Stimulated activated naive CD8-positive, alpha-beta T cell treated with anti-CD3 and anti-CD28 coated beads, Interleukin-15, amount 100 ng/mL, for 72 hours (primary cell): ENCODE data around the gene SF1.
A peak's percentile ranks its signal among the peaks of the same experiment; 100 is the strongest.

ENCODE experiments used
- ATAC-seq: fragments of 150-1000 bp; cut with Tn5 transposase; 2 replicates; pipeline ENCODE4 v1.10.0; 2021; ENCODE audit warnings: mild to moderate bottlenecking, moderate library complexity
- DNase-seq, 2 donors: peaks; one replicate each; pipeline ENCODE4 v3.0.0; 2021 to 2022
- H3K27ac Mint-ChIP-seq, 2 donors: one replicate each; pipeline ENCODE4 v1.8.0; 2022; ENCODE audit warnings: mild to moderate bottlenecking in 2 of 2, mixed read lengths in 2 of 2, moderate library complexity in 2 of 2
- H3K27me3 Mint-ChIP-seq: one replicate; pipeline ENCODE4 v1.8.0; 2022; ENCODE audit warnings: mixed read lengths
- H3K4me1 Mint-ChIP-seq: one replicate; pipeline ENCODE4 v1.8.0; 2022; ENCODE audit warnings: mild to moderate bottlenecking, mixed read lengths
- H3K4me3 Mint-ChIP-seq, 2 donors: one replicate each; pipeline ENCODE4 v1.8.0; 2022; ENCODE audit warnings: mild to moderate bottlenecking in 2 of 2, mixed read lengths in 2 of 2, moderate library complexity in 1 of 2
- H3K9me3 Mint-ChIP-seq, 2 donors: one replicate each; pipeline ENCODE4 v1.8.0; 2022; ENCODE audit warnings: mixed read lengths in 2 of 2

Gene SF1

GRCh38 chr11:64803846-64804345 lies 25.6 kb upstream of the SF1 start:
- no peaks in the 10 kb centered on the region for H3K27me3 Mint-ChIP-seq
- DNase-seq (no peak), ATAC-seq (no peak)
- H3K9me3 Mint-ChIP-seq = no peaks in the 10 kb centered on the region
- peak overlapping the region; percentile 90 for H3K4me3 Mint-ChIP-seq
- peaks cover 75% of the 10 kb centered on the region for H3K4me1 Mint-ChIP-seq
- peak overlapping the region; percentile 95 to 97 for H3K27ac Mint-ChIP-seq

DNA sequence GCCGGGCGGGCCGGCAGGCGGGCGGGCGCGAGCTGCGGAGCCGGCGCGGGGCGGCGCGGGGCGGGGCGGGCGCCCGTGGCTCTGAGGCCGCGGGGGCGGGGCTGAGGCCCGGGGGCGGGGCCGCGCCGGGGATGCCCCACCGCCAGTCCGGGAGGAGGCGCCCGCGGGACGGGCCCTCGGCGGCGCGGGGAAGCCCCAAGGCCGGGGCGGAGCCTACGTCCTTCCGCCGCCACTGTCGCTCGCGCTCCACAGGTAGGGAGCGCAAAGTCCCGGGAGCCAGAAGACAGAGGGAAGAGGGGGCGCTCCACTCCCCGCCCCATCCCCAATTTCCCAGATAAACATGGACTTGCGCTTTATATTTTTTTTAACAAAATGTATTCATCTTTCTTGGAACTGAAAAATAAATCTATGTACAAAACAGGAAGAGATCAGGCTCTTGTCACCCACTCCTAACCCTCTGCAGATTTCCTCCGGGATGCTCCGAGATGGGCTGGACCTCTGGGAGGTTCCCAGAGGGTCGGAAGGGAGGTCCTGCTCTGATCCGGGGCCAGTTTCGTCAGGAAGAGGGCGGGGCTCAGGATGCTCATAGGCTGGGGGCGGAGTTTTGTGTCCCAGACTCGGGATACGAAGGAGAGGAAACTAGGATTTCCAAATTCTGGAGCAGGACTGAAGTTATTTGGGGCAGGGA lies 25.0 kb upstream of the SF1 start, which contains the start of gene MAP4K2:
Gene MAP4K2 (minus strand): TSS at position 57 of the 688 bp plus-strand sequence. CDS start 65 bp downstream, outside the sequence.
- peak within 1 kb of the TSS; percentile 90 for H3K4me3 Mint-ChIP-seq
- peak within 1 kb of the TSS; percentile 95 to 97 for H3K27ac Mint-ChIP-seq
- ATAC-seq (peak; percentile 86), DNase-seq (peak; percentile 86)
- H3K27me3 Mint-ChIP-seq = no peaks in the 10 kb centered on the region
- peaks cover 74% of the 10 kb centered on the region for H3K4me1 Mint-ChIP-seq
- no peaks in the 10 kb centered on the region for H3K9me3 Mint-ChIP-seq

DNA sequence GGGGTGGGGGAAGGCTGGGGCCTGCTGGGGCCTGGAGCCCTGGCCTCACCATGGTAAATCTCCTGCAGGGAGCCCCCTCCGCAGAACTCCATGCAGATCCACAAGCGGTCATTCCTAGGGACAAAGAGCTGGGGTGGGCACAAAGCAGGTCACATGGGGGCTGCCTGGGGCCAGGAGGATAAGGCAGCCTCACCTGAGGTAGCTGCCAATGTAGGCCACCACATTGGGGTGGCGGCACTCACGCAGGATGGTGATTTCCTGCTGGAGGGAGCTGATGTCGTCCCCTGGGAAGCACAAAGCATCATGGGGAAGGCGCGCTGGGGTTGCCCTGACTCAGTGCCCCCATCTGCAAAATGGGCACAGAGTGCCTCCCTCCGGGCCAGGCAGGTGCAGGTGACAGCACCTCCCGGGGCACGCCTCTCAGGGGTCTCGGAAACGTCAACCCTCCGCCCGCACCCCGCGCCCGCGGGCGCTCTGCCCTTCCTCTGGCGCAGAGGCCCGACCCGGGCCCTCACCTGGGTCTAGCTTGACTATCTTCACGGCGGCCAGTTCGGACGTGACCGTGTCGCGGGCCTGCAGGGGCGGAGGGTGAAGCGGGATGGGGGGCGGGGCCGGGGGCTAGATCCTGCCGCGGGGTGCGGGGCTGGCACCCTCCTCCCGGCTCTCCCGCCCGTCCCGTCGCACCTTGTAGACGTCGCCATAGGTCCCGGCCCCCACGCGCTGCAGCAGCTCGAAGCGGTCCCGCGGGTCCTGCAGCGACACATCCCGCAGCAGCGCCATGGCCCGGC lies 24.2 kb upstream of the SF1 start:
- Mint-ChIP-seq H3K27me3 (no peaks in the 10 kb centered on the region), H3K9me3 (no peaks in the 10 kb centered on the region), H3K27ac (peak overlapping the region; percentile 84 to 91), H3K4me1 (peaks cover 67% of the 10 kb centered on the region), H3K4me3 (peak overlapping the region; percentile 79 to 87)
- DNase-seq (peak in 1 of 2 donors; percentile 54), ATAC-seq (peak; percentile 59)

DNA sequence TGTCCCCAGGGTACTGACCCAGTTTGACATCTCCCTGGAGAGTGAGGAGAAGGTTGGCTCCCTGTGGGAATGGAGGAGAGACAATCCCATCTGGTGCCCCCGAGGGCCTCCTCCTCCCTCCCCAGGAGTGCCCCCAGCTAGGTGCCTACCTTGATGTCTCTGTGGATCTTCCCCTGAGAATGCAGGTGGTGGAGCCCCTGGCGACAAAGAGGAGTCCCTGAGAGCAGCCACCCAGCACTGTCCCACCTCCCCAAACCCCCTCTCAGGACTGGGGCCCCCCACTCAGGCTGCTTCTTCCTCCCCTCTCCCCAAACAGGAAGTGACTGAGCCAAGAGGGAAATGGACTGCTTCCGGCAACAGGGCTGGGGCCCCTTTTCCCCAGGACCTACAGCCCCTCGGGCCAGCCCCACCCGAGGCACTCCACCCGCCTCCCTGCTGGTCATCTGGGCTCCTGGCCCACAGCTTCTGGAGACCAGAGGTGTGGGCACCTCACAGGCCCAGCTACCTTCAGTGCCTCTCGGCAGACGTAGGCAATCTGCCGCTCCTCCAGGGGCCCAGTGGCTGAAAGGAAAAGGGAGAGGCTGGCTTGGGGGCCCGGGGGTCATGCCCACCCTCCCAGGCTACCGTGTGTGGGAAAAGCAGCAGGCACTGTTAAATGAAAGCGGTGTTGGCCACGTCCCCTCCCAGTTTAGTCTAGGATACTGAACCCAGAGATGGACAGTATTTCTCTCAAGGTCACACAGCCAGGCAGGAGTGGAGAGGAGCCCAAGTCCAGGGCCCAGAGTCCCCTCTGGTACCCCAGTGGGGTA lies 23.4 kb upstream of the SF1 start:
- Mint-ChIP-seq H3K27ac (peak overlapping the region; percentile 84 to 91), H3K4me1 (peaks cover 65% of the 10 kb centered on the region), H3K4me3 (peak overlapping the region; percentile 79 to 87), H3K9me3 (no peaks in the 10 kb centered on the region), H3K27me3 (no peaks in the 10 kb centered on the region)
- ATAC-seq (no peak), DNase-seq (no peak)

- Mint-ChIP-seq H3K9me3 (no peaks in the 10 kb centered on the region), H3K27ac (peak overlapping the region; percentile 80 to 84), H3K4me3 (peak overlapping the region; percentile 79 to 87), H3K4me1 (peaks cover 65% of the 10 kb centered on the region), H3K27me3 (no peaks in the 10 kb centered on the region)
- DNase-seq = no peak
- no peak for ATAC-seq
Observed at GRCh38 chr11:64801158-64801464, 22.8 kb upstream of the SF1 start.

DNA sequence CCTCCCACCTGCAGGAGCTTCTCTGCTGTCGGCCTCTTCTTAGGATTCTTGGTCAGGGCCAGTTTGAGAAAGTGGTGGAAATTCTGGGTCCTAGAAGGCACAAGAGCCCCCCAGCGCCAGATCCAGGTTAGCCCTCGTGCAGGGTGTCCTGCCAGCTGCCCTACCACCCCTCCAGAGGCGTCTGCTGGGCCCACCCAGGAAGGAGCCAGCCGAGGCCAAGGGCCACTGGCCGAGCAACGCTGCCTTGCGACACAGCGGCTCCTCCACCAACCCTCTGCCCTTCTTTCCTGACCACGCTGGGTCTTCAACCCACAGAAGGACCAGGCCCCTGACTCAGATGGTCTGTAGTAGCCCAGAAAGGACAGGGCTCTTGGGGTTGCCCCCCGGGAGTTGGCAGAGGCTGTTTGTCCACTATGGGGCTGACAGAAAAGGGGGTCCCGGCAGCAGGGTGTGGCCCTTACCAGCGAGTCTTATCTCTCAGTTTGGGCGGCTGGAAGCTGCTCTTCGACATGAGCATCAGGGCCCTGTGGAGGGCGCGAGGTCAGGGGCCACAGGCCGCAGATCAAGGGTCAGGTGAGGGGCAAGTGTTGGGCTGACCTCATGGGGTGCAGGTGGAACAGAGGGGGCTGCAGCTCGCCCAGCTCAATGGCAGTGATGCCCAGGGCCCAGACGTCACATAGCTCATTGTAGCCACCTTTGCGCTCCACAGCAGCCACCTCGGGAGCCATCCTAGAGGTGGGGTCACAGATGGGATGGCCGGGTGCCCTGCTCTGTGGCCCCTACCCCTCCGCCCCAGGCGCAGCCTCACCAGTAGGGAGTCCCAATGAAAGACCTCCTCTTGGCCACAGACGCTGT lies 22.2 kb upstream of the SF1 start:
- ATAC-seq (no peak), DNase-seq (no peak)
- Mint-ChIP-seq H3K27me3 (no peaks in the 10 kb centered on the region), H3K4me1 (peaks cover 66% of the 10 kb centered on the region), H3K9me3 (no peaks in the 10 kb centered on the region), H3K27ac (peak overlapping the region; percentile 33 to 80), H3K4me3 (peak overlapping the region in 1 of 2 donors; percentile 87)

- H3K4me3 Mint-ChIP-seq = no peak overlapping the region
- H3K9me3 Mint-ChIP-seq = no peaks in the 10 kb centered on the region
- no peak for DNase-seq
- ATAC-seq = no peak
- peaks cover 72% of the 10 kb centered on the region for H3K4me1 Mint-ChIP-seq
- H3K27me3 Mint-ChIP-seq = no peaks in the 10 kb centered on the region
- peak overlapping the region in 1 of 2 donors; percentile 52 for H3K27ac Mint-ChIP-seq
Observed at GRCh38 chr11:64799623-64800302, 21.4 kb upstream of the SF1 start.

GRCh38 chr11:64799256-64799622 lies 20.9 kb upstream of the SF1 start:
- no peak for ATAC-seq
- Mint-ChIP-seq H3K4me1 (peaks cover 75% of the 10 kb centered on the region), H3K27me3 (no peaks in the 10 kb centered on the region), H3K4me3 (no peak overlapping the region), H3K9me3 (no peaks in the 10 kb centered on the region), H3K27ac (no peak overlapping the region)
- DNase-seq = no peak

DNA sequence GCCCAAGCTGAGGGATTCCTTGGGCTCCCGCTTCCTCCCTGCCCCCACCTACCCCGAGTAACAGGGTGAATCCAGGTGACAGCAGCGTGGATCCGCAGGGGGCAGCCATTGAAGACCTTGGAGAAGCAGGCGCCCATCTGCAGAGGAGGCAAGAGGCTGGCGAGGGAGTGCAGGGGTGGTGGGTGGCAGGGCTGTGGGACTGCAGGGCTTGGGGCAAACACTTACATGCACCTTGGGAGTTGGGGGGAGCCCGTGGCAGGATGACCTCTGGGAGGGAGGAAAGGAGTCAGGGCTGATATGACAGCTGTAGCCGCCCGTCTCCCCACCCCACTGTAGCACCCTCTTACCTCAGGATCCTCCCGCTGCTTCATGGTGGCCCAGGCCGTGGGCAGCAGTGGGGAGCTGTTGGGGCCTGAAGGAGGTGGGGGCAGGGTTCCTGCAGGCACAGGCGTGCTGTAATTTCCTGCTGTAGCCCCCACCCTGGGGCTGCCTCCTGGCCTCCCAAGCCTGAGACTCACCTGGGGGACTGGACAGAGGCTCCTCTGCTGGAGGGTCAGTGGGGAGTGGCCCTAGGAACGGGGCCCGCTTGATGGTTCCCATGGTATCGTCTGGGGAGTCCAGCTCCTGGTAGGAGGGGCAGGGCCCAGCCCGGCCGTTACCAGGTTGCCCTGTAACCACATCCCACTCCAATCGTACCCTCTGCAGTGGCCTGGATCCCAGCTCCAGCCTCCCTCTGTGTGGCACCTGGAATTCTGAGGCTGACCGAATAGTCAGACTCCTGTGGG lies 18.6 kb upstream of the SF1 start:
- Mint-ChIP-seq H3K4me1 (peaks cover 77% of the 10 kb centered on the region), H3K9me3 (no peaks in the 10 kb centered on the region), H3K27ac (peak overlapping the region in 1 of 2 donors; percentile 82)

GRCh38 chr11:64796047-64796756 lies 17.9 kb upstream of the SF1 start:
- Mint-ChIP-seq H3K27me3 (no peaks in the 10 kb centered on the region), H3K9me3 (no peaks in the 10 kb centered on the region), H3K27ac (peak overlapping the region in 1 of 2 donors; percentile 82), H3K4me3 (no peak overlapping the region), H3K4me1 (peaks cover 69% of the 10 kb centered on the region)
- no peak for ATAC-seq
- no peak for DNase-seq

More for the DNA sequence above, 18.6 kb upstream of the SF1 start:
- Mint-ChIP-seq H3K27me3 (no peaks in the 10 kb centered on the region), H3K4me3 (no peak overlapping the region)
- DNase-seq (no peak), ATAC-seq (no peak)

DNA sequence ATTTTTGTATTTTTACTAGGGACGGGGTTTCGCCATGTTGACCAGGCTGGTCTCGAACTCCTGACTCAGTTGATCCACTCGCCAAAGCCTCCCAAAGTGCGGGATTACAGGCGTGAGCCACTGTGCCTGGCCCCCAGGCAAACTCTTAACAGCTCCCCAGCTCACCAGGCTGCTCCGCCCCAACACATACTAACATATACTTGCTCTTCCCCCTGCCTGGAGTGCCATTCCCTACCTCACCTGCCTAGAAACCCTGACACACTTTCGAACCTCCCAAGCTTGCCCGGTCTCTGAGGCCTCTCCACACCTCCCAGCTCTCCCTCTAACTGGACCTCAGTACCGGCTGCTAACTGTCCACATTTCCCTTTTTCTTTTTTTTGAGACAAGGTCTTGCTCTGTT lies 16.2 kb upstream of the SF1 start:
- no peaks in the 10 kb centered on the region for H3K27me3 Mint-ChIP-seq
- peaks cover 56% of the 10 kb centered on the region for H3K4me1 Mint-ChIP-seq
- H3K9me3 Mint-ChIP-seq = no peaks in the 10 kb centered on the region
- peak overlapping the region; percentile 4 to 89 for H3K27ac Mint-ChIP-seq
- DNase-seq (no peak), ATAC-seq (no peak)
- no peak overlapping the region for H3K4me3 Mint-ChIP-seq

DNA sequence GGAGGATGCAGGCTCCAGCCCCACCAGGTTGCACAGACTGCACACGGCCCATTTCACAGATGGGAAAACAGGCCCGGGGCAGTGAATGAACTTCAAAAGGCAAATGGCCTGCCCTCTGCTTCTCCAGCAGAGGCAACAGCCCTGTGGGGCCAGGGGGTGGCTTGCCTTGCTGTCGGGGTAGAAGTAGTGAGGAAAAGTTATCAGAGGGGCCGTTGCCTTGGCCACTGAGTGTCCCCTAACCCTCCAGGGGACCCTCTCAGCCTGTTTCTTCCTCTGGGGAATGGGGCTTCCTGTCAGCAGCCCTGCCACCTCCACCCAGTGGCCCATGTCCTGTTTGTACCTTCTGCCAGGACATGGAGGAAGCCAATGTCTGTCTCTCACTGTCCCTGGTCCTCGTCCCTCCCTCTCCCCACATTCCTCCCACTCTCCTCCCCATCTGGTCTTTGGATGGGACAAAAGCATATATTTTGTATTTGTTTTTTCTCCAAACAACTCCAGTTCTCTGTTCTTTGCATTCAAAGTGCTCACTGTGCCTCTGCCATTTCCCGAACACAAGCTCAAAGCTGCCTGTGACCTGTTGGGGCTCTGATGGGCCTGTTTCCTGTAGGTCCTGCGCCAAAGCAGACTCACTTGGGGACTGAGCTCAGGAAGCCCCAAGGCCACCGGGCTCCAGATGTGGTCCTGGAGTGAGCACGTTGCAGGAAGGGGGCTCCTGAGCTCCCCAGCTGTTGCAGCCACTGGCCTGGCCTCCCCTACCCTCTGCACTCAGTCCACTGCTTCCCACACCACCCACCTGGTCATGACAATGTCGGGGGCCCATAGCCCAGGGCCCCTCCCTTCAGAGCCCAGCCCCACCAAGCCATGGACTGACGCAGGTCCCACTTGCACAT lies 15.2 kb upstream of the SF1 start:
- Mint-ChIP-seq H3K4me1 (peaks cover 47% of the 10 kb centered on the region), H3K27ac (peak overlapping the region; percentile 86 to 90), H3K4me3 (peak overlapping the region in 1 of 2 donors; percentile 21), H3K27me3 (no peaks in the 10 kb centered on the region), H3K9me3 (no peaks in the 10 kb centered on the region)
- ATAC-seq = peak; percentile 8
- no peak for DNase-seq
